ENCODE measurements around the gene MON2. TPM values are rescaled to one million over a fixed set of nuclear protein-coding genes. Genes with fewer than 3 reads are reported as not detected.

Gene MON2
- total RNA-seq, 1 donor from 2014 or later = 33.1 TPM

DNA sequence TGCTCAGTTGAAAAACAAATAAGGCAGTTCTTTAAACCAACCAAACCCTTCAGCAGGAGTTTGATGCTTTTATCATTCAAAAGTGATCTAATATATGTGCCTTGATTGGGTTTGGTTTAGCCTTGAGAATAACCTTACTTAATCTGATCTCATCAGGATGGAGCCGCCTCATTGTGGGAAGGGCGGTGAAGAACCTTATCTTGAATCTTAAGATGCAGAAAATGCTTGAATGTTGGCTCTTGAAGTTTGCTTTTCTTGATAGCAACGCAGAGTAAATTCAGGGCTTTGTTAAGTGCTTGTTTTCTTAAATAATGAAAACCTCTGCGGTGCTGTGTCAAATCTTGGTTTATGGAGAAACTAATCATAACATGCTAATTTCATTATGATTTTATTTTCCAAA lies 138.2 kb downstream of the MON2 start:
- Mint-ChIP-seq H3K27me3 (ENCODE audit: insufficient read depth) (peaks cover 4% of the 10 kb centered on the region), H3K36me3 (ENCODE audit: low read depth) (peaks cover 11% of the 10 kb centered on the region), H3K4me3 (peak overlapping the region; percentile 85), H3K27ac (no peak overlapping the region), H3K9me3 (no peaks in the 10 kb centered on the region), H3K4me1 (ENCODE audit: low read depth) (peaks cover 45% of the 10 kb centered on the region)
- intact Hi-C loops (cut with micrococcal nuclease) = loop anchor here (2.0 to 10.0 kb wide), 3 partner anchors 26 to 1847 kb away; partner anchors contain the start of gene TBK1
- no peak for DNase-seq (ENCODE audit: low spot score)

DNA sequence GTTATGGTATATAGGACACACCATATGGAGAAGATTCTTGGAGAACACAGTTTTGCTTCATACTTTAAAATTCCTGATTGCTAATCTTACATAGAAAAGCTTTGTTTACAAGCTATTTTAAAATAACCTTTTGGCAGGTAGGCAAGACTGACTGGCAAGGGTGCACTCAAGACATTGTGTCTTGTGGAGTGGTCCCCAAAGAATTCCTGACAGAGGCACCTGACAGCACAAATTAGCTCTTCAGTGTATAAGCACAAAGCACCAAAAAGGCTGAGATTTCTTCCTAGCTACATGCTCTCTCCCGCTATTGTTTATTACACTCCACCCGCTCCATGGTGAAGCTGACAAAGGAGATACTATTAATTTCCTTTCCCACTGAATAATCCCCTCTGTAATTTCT lies 139.4 kb downstream of the MON2 start:
- H3K4me3 Mint-ChIP-seq = no peak overlapping the region
- peak overlapping the region; percentile 5 for H3K27ac Mint-ChIP-seq
- peaks cover 41% of the 10 kb centered on the region for H3K4me1 Mint-ChIP-seq (ENCODE audit: low read depth)
- peaks cover 4% of the 10 kb centered on the region for H3K27me3 Mint-ChIP-seq (ENCODE audit: insufficient read depth)
- no peak for DNase-seq (ENCODE audit: low spot score)
- no peaks in the 10 kb centered on the region for H3K9me3 Mint-ChIP-seq
- H3K36me3 Mint-ChIP-seq (ENCODE audit: low read depth) = peaks cover 11% of the 10 kb centered on the region
- intact Hi-C loops (cut with micrococcal nuclease) = loop anchor here (2.0 to 10.0 kb wide), 2 partner anchors 25 to 1179 kb away; no protein-coding TSS in a partner anchor

DNA sequence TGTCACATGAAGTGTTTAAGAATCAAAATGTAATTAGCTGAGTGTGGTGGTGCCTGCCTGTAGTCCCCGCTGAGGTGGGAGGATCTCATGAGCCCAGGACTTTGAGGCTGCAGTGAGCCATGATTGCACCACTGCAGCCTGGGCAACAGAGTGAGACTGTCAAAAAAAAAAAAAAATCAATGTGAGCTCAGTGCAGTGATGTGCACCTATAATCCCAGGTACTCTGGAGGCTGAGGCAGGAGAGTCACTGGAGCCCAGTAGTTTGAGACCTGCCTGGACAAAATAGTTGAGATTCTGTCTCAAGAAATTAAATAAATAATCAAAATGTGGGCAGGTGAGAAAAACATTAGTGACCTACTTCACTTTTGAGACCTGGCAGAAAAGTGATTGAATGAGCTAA lies 140.0 kb downstream of the MON2 start:
- peaks cover 11% of the 10 kb centered on the region for H3K36me3 Mint-ChIP-seq (ENCODE audit: low read depth)

DNA sequence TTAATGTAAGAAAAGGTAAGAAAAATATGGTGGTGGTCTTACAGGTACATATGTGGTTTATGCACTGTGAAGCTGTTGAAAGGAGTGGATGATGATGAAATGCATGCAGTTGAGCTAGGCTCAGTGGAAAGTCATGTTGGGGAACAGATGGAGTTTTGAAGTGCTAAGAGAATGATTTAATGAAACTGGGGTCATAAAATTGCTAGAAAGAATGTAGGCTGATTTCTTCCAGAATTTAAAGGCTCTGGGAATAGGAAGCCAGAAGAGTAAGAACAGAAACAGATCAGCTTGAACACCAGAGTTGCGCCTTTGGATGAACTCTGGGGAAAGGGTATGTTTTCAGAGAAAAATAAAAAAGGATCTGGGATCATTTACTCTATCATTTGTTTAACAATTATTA lies 146.5 kb downstream of the MON2 start:
- Mint-ChIP-seq H3K27me3 (ENCODE audit: insufficient read depth) (no peaks in the 10 kb centered on the region), H3K4me3 (no peak overlapping the region), H3K4me1 (ENCODE audit: low read depth) (no peaks in the 10 kb centered on the region), H3K36me3 (ENCODE audit: low read depth) (peaks cover 6% of the 10 kb centered on the region), H3K27ac (no peak overlapping the region), H3K9me3 (no peaks in the 10 kb centered on the region)
- intact Hi-C loops (cut with micrococcal nuclease) = no loop called here
- no peak for DNase-seq (ENCODE audit: low spot score)

More for the DNA sequence above, 140.0 kb downstream of the MON2 start:
- no peak for DNase-seq (ENCODE audit: low spot score)
- H3K4me3 Mint-ChIP-seq = no peak overlapping the region
- intact Hi-C loops (cut with micrococcal nuclease) = loop anchor here (10.0 kb wide), 1 partner anchor 1178 kb away; no protein-coding TSS in a partner anchor
- H3K4me1 Mint-ChIP-seq (ENCODE audit: low read depth) = peaks cover 34% of the 10 kb centered on the region
- peaks cover 2% of the 10 kb centered on the region for H3K27me3 Mint-ChIP-seq (ENCODE audit: insufficient read depth)
- H3K9me3 Mint-ChIP-seq = no peaks in the 10 kb centered on the region
- H3K27ac Mint-ChIP-seq = no peak overlapping the region

DNA sequence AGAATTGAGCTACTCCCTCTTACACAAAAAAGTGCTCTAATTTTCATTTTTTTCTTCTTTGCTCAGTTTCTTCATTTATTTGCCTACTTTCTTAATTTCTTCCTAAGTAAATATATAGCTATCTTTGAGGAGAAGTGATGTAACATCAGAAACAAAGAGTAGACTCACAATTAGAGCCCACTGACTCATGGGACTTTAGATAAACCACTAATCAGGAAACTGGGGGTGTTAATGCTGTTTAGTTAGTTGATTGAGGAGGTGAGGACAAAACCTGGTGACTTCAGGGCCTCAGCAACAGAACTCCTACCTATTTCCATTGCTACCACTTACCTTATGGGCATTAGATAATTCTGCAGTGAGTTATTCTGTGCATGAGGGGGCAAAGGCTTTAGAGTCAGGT lies 151.7 kb downstream of the MON2 start:
- Mint-ChIP-seq H3K4me3 (no peak overlapping the region), H3K4me1 (ENCODE audit: low read depth) (no peaks in the 10 kb centered on the region), H3K27ac (no peak overlapping the region), H3K9me3 (no peaks in the 10 kb centered on the region), H3K36me3 (ENCODE audit: low read depth) (peaks cover 5% of the 10 kb centered on the region), H3K27me3 (ENCODE audit: insufficient read depth) (peaks cover 8% of the 10 kb centered on the region)
- intact Hi-C loops (cut with micrococcal nuclease) = no loop called here
- DNase-seq (ENCODE audit: low spot score) = no peak

DNA sequence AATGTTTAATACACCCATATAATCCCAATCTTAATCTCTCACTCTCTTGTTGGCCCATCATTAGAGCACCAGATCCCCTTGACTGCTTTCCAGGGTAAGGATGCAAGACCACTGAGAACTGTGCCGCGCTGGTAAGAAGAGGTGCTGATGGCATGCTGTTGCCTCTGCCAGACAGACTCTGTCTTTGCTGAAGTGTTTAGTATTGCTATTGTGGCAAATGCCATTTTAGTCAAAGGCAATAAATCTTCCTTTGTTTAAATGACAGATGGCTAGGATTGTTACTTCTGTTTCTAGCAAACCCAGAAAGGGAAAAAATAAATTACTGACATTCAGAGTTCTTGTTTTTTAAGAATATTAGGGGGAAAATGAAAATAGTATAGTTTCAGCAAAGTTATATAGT lies 152.3 kb downstream of the MON2 start:
- Mint-ChIP-seq H3K27me3 (ENCODE audit: insufficient read depth) (peaks cover 8% of the 10 kb centered on the region), H3K9me3 (no peaks in the 10 kb centered on the region), H3K27ac (no peak overlapping the region), H3K36me3 (ENCODE audit: low read depth) (peaks cover 5% of the 10 kb centered on the region), H3K4me3 (no peak overlapping the region), H3K4me1 (ENCODE audit: low read depth) (no peaks in the 10 kb centered on the region)
- no peak for DNase-seq (ENCODE audit: low spot score)
- intact Hi-C loops (cut with micrococcal nuclease) = no loop called here

DNA sequence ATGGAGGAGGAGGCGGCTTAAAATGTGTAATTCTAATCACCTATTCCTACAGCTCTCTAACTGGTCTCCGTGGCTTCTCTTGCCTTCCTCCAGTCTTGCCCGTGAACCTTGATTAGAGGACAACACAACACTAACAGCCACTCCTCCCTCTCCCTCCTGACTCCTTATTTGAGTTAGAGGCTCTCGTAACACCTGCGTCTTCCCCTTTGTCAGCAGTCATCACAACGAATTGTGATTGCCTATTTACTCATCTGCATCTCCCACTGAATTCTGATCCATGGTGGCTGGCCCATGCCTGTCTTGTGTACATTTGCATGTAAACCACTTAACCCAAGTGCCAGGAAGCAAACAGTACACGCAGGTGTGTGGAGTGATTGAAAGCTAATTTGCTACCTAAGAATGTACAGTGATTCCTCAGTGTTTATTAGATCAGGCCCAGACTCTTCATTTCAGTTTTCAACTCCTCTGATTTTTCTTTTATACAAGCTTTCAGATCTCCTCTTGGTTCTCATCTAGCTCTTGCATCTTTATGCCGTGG lies 154.5 kb downstream of the MON2 start:
- Mint-ChIP-seq H3K9me3 (no peaks in the 10 kb centered on the region), H3K27me3 (ENCODE audit: insufficient read depth) (peaks cover 12% of the 10 kb centered on the region)

DNA sequence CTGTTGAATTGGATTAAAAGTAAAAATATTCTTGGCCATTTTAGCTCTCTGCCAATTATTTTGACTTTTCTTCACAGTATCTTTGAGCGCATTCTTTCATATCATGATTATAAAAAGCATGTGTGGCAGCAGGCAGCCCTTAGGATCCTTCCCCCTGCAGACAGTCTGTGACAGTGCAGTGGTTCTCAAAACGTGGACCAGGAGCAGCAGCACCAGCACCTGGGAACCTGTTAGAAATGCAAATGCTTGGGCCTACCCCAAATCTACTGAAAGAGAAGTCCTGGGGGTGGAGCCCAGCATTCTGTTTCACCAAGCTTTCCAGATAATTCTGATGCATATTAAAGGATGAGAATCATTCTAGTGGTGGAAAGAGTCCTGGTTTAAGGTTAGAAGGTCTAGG lies 155.6 kb downstream of the MON2 start:
- Mint-ChIP-seq H3K27ac (no peak overlapping the region), H3K4me1 (ENCODE audit: low read depth) (no peaks in the 10 kb centered on the region), H3K36me3 (ENCODE audit: low read depth) (no peaks in the 10 kb centered on the region), H3K9me3 (no peaks in the 10 kb centered on the region), H3K27me3 (ENCODE audit: insufficient read depth) (peaks cover 17% of the 10 kb centered on the region), H3K4me3 (no peak overlapping the region)
- DNase-seq (ENCODE audit: low spot score) = no peak
- intact Hi-C loops (cut with micrococcal nuclease) = no loop called here

More for the DNA sequence above, 154.5 kb downstream of the MON2 start:
- no peak overlapping the region for H3K27ac Mint-ChIP-seq
- H3K4me1 Mint-ChIP-seq (ENCODE audit: low read depth) = no peaks in the 10 kb centered on the region
- peaks cover 1% of the 10 kb centered on the region for H3K36me3 Mint-ChIP-seq (ENCODE audit: low read depth)
- H3K4me3 Mint-ChIP-seq = no peak overlapping the region
- no peak for DNase-seq (ENCODE audit: low spot score)
- intact Hi-C loops (cut with micrococcal nuclease) = no loop called here

DNA sequence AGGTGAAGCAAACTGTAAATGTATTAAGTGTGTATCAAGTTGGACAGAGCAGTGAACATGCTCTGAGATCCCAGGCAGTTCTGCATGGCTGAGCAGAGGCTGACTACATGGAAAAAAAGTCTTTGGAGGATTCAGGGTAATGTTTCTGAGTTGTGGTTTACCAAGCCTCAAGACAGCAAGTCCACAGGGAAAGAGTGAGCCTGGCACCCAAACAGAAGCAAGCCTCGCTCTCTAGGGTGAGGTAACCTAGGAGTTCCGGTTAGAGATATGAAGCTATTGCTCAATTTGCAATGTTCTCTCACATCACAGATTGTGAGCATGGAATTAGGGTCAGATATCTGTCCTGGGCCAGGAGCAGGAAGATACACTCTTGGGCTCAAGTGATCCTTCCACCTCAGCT lies 158.6 kb downstream of the MON2 start:
- no peaks in the 10 kb centered on the region for H3K36me3 Mint-ChIP-seq (ENCODE audit: low read depth)
- no peak overlapping the region for H3K27ac Mint-ChIP-seq
- H3K4me3 Mint-ChIP-seq = no peak overlapping the region
- no peaks in the 10 kb centered on the region for H3K9me3 Mint-ChIP-seq
- intact Hi-C loops (cut with micrococcal nuclease) = no loop called here
- H3K4me1 Mint-ChIP-seq (ENCODE audit: low read depth) = no peaks in the 10 kb centered on the region
- H3K27me3 Mint-ChIP-seq (ENCODE audit: insufficient read depth) = peaks cover 36% of the 10 kb centered on the region
- DNase-seq (ENCODE audit: low spot score) = no peak

DNA sequence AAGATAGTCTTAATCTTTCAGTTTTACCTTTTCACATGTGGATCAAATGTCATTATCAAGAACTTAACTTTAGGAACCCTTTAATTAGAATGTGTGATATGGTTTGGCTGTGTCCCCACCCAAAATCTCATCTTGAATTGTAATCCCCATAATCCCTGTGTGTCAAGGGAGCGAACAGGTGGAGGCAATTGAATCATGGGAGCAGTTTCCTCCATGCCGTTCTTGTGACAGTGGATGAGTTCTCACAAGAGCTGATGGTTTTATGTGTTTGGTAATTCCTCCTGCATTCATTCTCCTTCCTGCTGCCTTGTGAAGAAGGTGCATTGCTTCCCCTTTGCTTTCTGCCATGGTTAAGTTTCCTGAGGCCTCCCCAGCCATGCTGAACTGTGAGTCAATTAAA lies 160.6 kb downstream of the MON2 start:
- H3K4me1 Mint-ChIP-seq (ENCODE audit: low read depth) = no peaks in the 10 kb centered on the region
- DNase-seq (ENCODE audit: low spot score) = no peak
- H3K4me3 Mint-ChIP-seq = no peak overlapping the region
- peaks cover 52% of the 10 kb centered on the region for H3K27me3 Mint-ChIP-seq (ENCODE audit: insufficient read depth)
- intact Hi-C loops (cut with micrococcal nuclease) = no loop called here
- peaks cover 1% of the 10 kb centered on the region for H3K36me3 Mint-ChIP-seq (ENCODE audit: low read depth)
- no peak overlapping the region for H3K27ac Mint-ChIP-seq
- no peaks in the 10 kb centered on the region for H3K9me3 Mint-ChIP-seq

DNA sequence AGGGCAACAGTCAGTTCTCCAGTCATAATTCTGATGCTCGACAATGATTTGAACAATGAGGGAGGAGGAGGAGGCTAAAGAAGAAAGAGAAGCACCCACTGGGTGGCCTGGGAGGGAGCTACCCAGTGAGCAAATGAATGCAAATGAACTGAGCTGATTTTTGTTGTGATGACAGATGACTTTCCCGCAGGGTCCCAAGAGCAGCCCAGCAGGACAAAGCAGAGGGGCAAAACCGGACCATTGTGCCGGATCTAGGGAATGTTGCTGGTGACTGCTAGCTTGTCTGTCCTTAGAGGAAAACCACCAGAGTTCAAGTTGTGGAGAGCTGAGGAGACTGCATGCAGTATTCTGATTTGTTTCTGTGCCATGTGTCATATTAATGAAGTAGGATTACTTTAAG lies 162.8 kb downstream of the MON2 start:
- Mint-ChIP-seq H3K4me1 (ENCODE audit: low read depth) (no peaks in the 10 kb centered on the region), H3K4me3 (no peak overlapping the region), H3K36me3 (ENCODE audit: low read depth) (peaks cover 1% of the 10 kb centered on the region), H3K27ac (no peak overlapping the region), H3K9me3 (no peaks in the 10 kb centered on the region), H3K27me3 (ENCODE audit: insufficient read depth) (peaks cover 71% of the 10 kb centered on the region)
- no peak for DNase-seq (ENCODE audit: low spot score)
- intact Hi-C loops (cut with micrococcal nuclease) = no loop called here

DNA sequence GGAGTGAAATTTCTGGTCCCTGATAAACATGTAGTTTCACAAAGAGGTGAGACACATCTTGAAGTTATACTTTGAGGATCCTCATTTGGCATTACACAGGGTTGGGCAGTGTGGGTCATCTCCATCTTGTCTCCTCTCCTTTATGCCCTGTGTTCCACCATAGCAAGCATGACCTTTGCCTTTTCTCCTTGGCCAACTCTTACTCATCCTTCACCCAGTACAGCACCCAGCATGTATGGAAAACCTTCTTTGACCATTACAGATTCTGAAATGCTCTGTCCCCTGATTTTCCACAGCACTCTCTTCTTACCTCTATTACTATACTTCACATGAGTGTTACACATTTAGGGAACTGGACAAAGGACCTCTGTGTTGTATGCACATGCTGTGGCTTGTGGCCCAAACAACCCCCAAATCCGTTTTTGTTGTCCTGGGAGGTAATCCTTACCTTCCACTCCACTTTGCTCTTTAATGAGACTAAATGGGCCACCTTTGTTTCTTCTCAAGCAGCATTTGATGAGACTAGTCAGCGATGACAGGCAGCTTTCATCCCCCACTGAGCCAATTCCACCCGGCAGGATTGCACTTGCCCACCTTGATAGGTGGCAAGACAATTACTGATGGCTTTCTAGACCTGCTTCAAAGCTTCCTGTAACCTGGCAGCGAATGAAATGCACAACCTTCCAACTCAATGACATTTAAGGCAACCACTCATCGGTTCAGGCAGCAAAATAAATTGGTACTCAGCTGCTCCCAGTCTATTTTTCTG lies 163.5 kb downstream of the MON2 start:
- intact Hi-C loops (cut with micrococcal nuclease) = loop anchor here (2.0 kb wide), 1 partner anchor 25 kb away; no protein-coding TSS in a partner anchor
- peaks cover 78% of the 10 kb centered on the region for H3K27me3 Mint-ChIP-seq (ENCODE audit: insufficient read depth)
- no peaks in the 10 kb centered on the region for H3K4me1 Mint-ChIP-seq (ENCODE audit: low read depth)
- no peak overlapping the region for H3K4me3 Mint-ChIP-seq
- no peak overlapping the region for H3K27ac Mint-ChIP-seq
- no peaks in the 10 kb centered on the region for H3K9me3 Mint-ChIP-seq
- H3K36me3 Mint-ChIP-seq (ENCODE audit: low read depth) = peaks cover 1% of the 10 kb centered on the region
- DNase-seq (ENCODE audit: low spot score) = no peak
